Adrenal gland (tissue), 5 donors: ENCODE results near the gene FCHSD2.
"Not testable (repeated sequence)": the region's sequence is repeated elsewhere in the genome, so short reads cannot be mapped to it uniquely, and the experiment has no call there.

ENCODE experiments used
- POLR2A ChIP-seq, 2 donors: fragments of 450-650 bp; IDR thresholded peaks; one replicate each; pipeline ENCODE4 v1.6.1; 2017; ENCODE audit warnings: antibody characterized with exemption in 2 of 2, mild to moderate bottlenecking in 2 of 2, moderate library complexity in 1 of 2
- TF ChIP-seq, protein P1 (sequence below), 6 experiments: fragments of 450-650 bp in 4 of 6; fragments of 200-600 bp in 2 of 6; sonication (generic) in 1 of 6; IDR thresholded peaks; 1 replicate in 5 of 6; 2 replicates in 1 of 6; pipeline versions ENCODE4 v1.5.1 to v1.8.0; 2016 to 2021; ENCODE audit warnings: antibody characterized with exemption in 6 of 6, mild to moderate bottlenecking in 2 of 6, moderate library complexity in 1 of 6
- donor health status: DM: no; HTN: no; CAD: no.

GRCh38 chr11:73061434-73061833 lies 80.7 kb downstream of the FCHSD2 start:
- TF ChIP-seq, protein P1, sequence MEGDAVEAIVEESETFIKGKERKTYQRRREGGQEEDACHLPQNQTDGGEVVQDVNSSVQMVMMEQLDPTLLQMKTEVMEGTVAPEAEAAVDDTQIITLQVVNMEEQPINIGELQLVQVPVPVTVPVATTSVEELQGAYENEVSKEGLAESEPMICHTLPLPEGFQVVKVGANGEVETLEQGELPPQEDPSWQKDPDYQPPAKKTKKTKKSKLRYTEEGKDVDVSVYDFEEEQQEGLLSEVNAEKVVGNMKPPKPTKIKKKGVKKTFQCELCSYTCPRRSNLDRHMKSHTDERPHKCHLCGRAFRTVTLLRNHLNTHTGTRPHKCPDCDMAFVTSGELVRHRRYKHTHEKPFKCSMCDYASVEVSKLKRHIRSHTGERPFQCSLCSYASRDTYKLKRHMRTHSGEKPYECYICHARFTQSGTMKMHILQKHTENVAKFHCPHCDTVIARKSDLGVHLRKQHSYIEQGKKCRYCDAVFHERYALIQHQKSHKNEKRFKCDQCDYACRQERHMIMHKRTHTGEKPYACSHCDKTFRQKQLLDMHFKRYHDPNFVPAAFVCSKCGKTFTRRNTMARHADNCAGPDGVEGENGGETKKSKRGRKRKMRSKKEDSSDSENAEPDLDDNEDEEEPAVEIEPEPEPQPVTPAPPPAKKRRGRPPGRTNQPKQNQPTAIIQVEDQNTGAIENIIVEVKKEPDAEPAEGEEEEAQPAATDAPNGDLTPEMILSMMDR (IDR thresholded peaks at IDR 0.05) = not testable (repeated sequence)
- not testable (repeated sequence) for TF ChIP-seq POLR2A (IDR thresholded peaks at IDR 0.05)
